A673 (cell line): Measurements from ENCODE around the gene TLE4. TPM values are rescaled to one million over a fixed set of nuclear protein-coding genes. Genes with fewer than 3 reads are reported as not detected.
A peak's percentile ranks its signal among the peaks of the same experiment; 100 is the strongest.

Experiments used
- BruUV-seq: library from RNA; stranded (reverse); fragments of 400-500 nt; replicated peaks from 2 replicates; lab custom pipeline; 2021; lab: Mats Ljungman, UMichigan
- CTCF ChIA-PET: fragments of 300-600 bp; sonication (Branson Sonifier 250); formaldehyde crosslinking; loops from one replicate; lab custom pipeline; 2022; ENCODE audit warnings: antibody characterized with exemption; lab: Charles Lee
- POLR2A ChIA-PET: fragments of 300-600 bp; sonication (Branson Sonifier 250); formaldehyde crosslinking; loops from one replicate; lab custom pipeline; 2022; ENCODE audit warnings: antibody characterized with exemption; ENCODE audit not compliant: low non-redundant PET; lab: Charles Lee
- DNase-seq: peaks from one replicate; pipeline ENCODE4 v3.0.0-alpha.2; 2015; ENCODE audit warnings: low spot score
- H3K27ac ChIP-seq: fragments of 200-600 bp; sonication (generic); 2 replicates; pipeline ENCODE4 v1.5.1; 2016; ENCODE audit warnings: mixed run types, low read depth, mild to moderate bottlenecking, mixed read lengths, antibody characterized with exemption, low read length; ENCODE audit not compliant: poor library complexity, severe bottlenecking
- H3K27me3 ChIP-seq: fragments of 200-600 bp; sonication (generic); replicated peaks from 2 replicates; pipeline ENCODE4 v1.6.1; 2017; ENCODE audit warnings: mixed run types, low read depth, mild to moderate bottlenecking, mixed read lengths, antibody characterized with exemption, low read length; ENCODE audit not compliant: insufficient read depth, poor library complexity
- H3K36me3 ChIP-seq: fragments of 200-600 bp; sonication (generic); 2 replicates; pipeline ENCODE4 v1.6.1; 2016; ENCODE audit warnings: mixed run types, mild to moderate bottlenecking, mixed read lengths, antibody characterized with exemption, low read length; ENCODE audit not compliant: insufficient read depth, poor library complexity, severe bottlenecking
- H3K4me1 ChIP-seq: fragments of 200-600 bp; sonication (generic); 2 replicates; pipeline ENCODE4 v1.6.1; 2017; ENCODE audit warnings: mixed run types, mild to moderate bottlenecking, mixed read lengths, antibody characterized with exemption, low read length; ENCODE audit not compliant: insufficient read depth, poor library complexity, severe bottlenecking
- H3K4me3 ChIP-seq: fragments of 200-600 bp; sonication (generic); 2 replicates; pipeline ENCODE4 v1.5.1; 2016; ENCODE audit warnings: low read depth, mixed run types, mild to moderate bottlenecking, mixed read lengths, low read length; ENCODE audit not compliant: poor library complexity, severe bottlenecking
- H3K9me3 ChIP-seq: fragments of 200-600 bp; sonication (generic); 2 replicates; pipeline ENCODE4 v1.6.1; 2016; ENCODE audit warnings: mixed run types, low read depth, mild to moderate bottlenecking, mixed read lengths, antibody characterized with exemption, low read length; ENCODE audit not compliant: poor library complexity, severe bottlenecking
- CTCF ChIP-seq: fragments of 300-800, 200-600 bp; sonication (generic); conservative IDR thresholded peaks from 2 replicates; pipeline ENCODE4 v1.5.1; 2017; ENCODE audit warnings: low read depth, mild to moderate bottlenecking, antibody characterized with exemption, low read length, moderate library complexity, mixed read lengths
- EZH2 ChIP-seq: fragments of 200-600 bp; sonication (generic); IDR thresholded peaks from 2 replicates; pipeline ENCODE4 v1.6.1; 2017; ENCODE audit warnings: borderline replicate concordance, low read depth, mild to moderate bottlenecking, mixed read lengths, antibody characterized with exemption, low read length; ENCODE audit not compliant: poor library complexity, severe bottlenecking
- intact Hi-C: fragments of 100-400 bp; cut with micrococcal nuclease; formaldehyde crosslinking; loops from one replicate; pipeline ENCODE4 v1.10.0; 2022; ENCODE audit not compliant: unreplicated experiment
- total RNA-seq: library from RNA; stranded (reverse); gene quantifications from 2 replicates; pipeline ENCODE4 v1.2.3, GENCODE V29; 2021

TLE4 gene
- total RNA-seq, 1 experiment from 2014 or later, result 21.3 TPM

- H3K27ac ChIP-seq, result no peak overlapping the region
- intact Hi-C loops, result no loop called here
- no TSS peak for BruUV-seq
- ChIA-PET CTCF (no interaction called here), POLR2A (no interaction called here)
- no peaks in the 10 kb centered on the region for H3K36me3 ChIP-seq
- TF ChIP-seq EZH2 (no peak), CTCF (no peak)
- DNase-seq, result no peak
- H3K27me3 ChIP-seq, result no peaks in the 10 kb centered on the region
- no peaks in the 10 kb centered on the region for H3K9me3 ChIP-seq
- no peaks in the 10 kb centered on the region for H3K4me1 ChIP-seq
- no peak overlapping the region for H3K4me3 ChIP-seq
Observed at GRCh38 chr9:79698967-79699366, 127.2 kb downstream of the TLE4 start.

GRCh38 chr9:79699479-79699878 is 127.7 kb downstream of the TLE4 start:
- BruUV-seq, result no TSS peak
- Histone ChIP-seq H3K9me3 (no peaks in the 10 kb centered on the region), H3K36me3 (no peaks in the 10 kb centered on the region), H3K4me1 (no peaks in the 10 kb centered on the region), H3K27ac (no peak overlapping the region), H3K27me3 (no peaks in the 10 kb centered on the region), H3K4me3 (no peak overlapping the region)
- intact Hi-C loops, result no loop called here
- POLR2A ChIA-PET, result no interaction called here
- DNase-seq, result no peak
- CTCF ChIA-PET, result no interaction called here
- TF ChIP-seq CTCF (no peak), EZH2 (no peak)

- CTCF ChIA-PET, result no interaction called here
Observed at GRCh38 chr9:79700607-79701360, 129.0 kb downstream of the TLE4 start.

More at GRCh38 chr9:79700607-79701360, 129.0 kb downstream of the TLE4 start:
- Histone ChIP-seq H3K4me1 (no peaks in the 10 kb centered on the region), H3K27ac (no peak overlapping the region), H3K9me3 (no peaks in the 10 kb centered on the region), H3K36me3 (no peaks in the 10 kb centered on the region), H3K4me3 (no peak overlapping the region), H3K27me3 (no peaks in the 10 kb centered on the region)
- POLR2A ChIA-PET, result no interaction called here
- TF ChIP-seq EZH2 (no peak), CTCF (no peak)
- BruUV-seq, result no TSS peak
- intact Hi-C loops, result no loop called here
- DNase-seq, result peak; percentile 3
